Panc1 (cell line): Measurements from ENCODE around the gene CDIPT.

ENCODE experiments used
- CTCF ChIP-seq: fragments of 450-650 bp; IDR thresholded peaks from 2 replicates; pipeline ENCODE4 v1.5.1; 2017; ENCODE audit warnings: mild to moderate bottlenecking
- POLR2AphosphoS5 ChIP-seq: IDR thresholded peaks from 2 replicates; pipeline ENCODE4 v1.6.1; 2012; ENCODE audit warnings: mild to moderate bottlenecking, low read depth, low read length, moderate library complexity
- REST ChIP-seq, 2 experiments: IDR thresholded peaks; 2 replicates each; pipeline ENCODE4 v1.6.1; 2011 to 2012; ENCODE audit warnings: low read depth in 2 of 2, control low read depth in 1 of 2, low read length in 1 of 2, mild to moderate bottlenecking in 1 of 2, moderate library complexity in 1 of 2; ENCODE audit not compliant: insufficient read depth in 1 of 2
- SIN3A ChIP-seq: IDR thresholded peaks from 2 replicates; pipeline ENCODE4 v1.6.1; 2012; ENCODE audit warnings: low read depth, mild to moderate bottlenecking, low read length, moderate library complexity, borderline replicate concordance; ENCODE audit not compliant: insufficient read depth
- TCF7L2 ChIP-seq: IDR thresholded peaks from 2 replicates; pipeline ENCODE4 v1.6.1; 2011; ENCODE audit warnings: mild to moderate bottlenecking, low read depth, low read length, inconsistent platforms

GRCh38 chr16:29850998-29851397 lies 12.0 kb downstream of the CDIPT start:
- TF ChIP-seq CTCF (no peak), POLR2AphosphoS5 (no peak), REST (IDR thresholded peaks at IDR 0.05; ENCODE audit: insufficient read depth in 1 of 2, low read depth in 2 of 2, low read length in 1 of 2) (no peak), TCF7L2 (no peak), SIN3A (no peak)
